HG02642 (cell line): ENCODE results near the gene CALCA.
"Not testable (repeated sequence)": the region's sequence is repeated elsewhere in the genome, so short reads cannot be mapped to it uniquely, and the experiment has no call there.

Experiments
- ATAC-seq: cut with Tn5 transposase; IDR thresholded peaks from one replicate; pipeline ENCODE4 v1.9.1; 2021; ENCODE audit warnings: mild to moderate bottlenecking; ENCODE audit not compliant: unreplicated experiment, poor library complexity

CALCA gene, protein sequence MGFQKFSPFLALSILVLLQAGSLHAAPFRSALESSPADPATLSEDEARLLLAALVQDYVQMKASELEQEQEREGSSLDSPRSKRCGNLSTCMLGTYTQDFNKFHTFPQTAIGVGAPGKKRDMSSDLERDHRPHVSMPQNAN

GRCh38 chr11:14971865-14972580 lies at the start of gene CALCA:
TSS of gene CALCA (minus strand) at chr11:14972351. CDS start at chr11:14971192, 1,159 bp downstream.
- ATAC-seq = no peak

- ATAC-seq = no peak
Observed at GRCh38 chr11:15016200-15016599, 44.0 kb upstream of the CALCA start.

- no peak for ATAC-seq
Observed at GRCh38 chr11:15011776-15012345, 39.7 kb upstream of the CALCA start.

DNA sequence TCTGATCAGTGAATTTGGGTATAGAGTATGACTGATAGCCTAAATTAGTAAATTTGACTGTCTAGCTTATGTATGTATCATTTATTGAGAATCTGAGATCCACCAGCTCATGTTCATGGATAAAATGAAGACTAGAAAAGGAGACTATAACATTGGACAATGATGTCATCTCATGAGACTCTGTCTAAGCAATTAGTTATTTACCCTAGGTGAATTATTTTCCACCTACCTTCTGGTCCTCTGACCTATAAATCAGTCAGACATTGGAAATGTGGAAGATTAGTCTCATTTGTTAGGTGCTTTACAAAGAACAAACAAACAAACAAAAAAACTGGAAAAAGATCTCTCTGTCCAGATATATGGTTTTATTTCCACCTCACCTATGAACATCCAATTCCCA lies 38.7 kb upstream of the CALCA start:
- ATAC-seq = no peak

DNA sequence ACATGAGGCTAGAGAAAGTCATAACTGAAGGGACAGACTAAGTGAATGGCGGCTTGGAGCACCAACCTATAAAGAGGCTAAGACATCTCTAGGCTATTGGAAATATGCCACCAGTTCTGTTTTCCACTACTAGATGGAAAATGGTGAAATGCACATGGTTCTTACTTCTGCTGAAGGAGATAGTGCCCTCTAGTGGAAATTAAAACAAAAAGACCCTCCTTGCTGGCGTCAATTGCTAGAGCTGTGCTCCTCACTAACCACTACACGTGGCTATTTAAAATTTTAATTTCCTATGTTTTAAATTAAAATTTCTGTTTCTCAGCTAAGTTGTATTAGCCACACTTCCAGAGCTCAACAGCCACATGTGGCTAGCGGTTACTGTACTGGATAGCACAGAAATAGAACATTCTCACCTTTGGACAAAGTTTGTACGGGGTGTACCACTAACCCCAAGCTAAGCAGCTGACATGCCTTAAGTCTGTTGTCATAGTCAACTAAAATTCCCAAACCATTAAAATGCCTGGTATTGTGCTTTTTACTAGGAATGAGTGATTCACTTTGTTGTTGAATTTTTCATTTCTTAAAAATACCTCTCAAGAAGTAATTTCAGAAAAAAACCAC lies 34.1 kb upstream of the CALCA start:
- ATAC-seq = no peak

DNA sequence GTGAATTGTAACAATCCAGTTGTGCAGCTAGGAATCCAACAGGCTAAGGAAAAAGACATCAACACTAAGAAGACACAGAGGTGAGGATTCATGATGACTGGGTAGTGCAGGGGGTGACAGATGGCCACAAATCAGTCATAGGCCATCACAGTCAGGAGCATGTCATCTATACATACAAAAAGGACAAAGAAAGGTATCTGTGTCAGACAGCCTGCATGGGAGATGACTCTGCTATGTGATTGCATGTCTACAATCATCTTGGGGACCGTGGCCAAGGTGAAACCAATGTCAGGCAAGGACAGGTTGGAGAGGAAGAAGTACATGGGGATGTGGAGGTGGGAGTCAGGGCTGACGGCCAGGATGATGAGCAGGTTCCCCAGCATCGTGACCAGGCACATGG lies 16.0 kb upstream of the CALCA start:
- not testable (repeated sequence) for ATAC-seq

GRCh38 chr11:14981507-14981906 lies 9.4 kb upstream of the CALCA start:
- no peak for ATAC-seq

DNA sequence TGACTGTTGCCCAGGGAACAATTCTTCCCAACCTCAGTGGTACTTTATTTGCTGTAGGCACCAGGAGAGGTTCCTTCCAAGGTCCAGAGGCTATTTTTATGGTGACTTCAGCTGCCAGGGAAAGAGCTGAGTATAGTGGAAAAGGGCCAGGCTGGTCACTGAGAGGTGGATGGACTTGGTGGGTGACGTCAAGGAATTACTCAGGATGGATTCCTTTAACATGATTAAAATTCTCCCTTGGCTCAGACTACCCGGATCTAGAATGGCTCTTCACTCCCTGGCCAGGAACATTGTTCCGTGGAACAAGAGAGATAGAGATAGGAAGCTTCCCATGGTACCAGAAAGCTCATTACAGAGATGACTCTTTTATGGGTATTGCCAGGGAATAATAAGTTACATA lies 8.7 kb upstream of the CALCA start:
- no peak for ATAC-seq

- no peak for ATAC-seq
Observed at GRCh38 chr11:14977101-14977880, 5.1 kb upstream of the CALCA start.

DNA sequence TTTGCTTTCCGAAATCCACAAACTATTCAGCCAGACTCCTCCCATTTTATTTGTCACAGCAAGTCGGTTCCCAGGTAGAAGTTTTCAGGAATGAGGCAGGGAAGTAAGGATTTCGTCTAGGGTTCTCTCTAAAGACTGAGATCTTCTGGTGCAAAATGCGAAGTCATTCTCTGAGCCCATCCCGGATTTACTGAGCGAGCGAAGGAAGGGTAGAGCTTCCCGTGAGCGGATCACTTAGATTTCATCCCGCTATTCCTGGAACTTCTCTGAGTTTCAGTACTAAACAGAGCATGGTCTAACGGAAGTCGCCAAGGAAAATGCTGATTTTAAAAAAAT lies 3.1 kb upstream of the CALCA start:
- no peak for ATAC-seq

GRCh38 chr11:14974515-14975251 lies 2.5 kb upstream of the CALCA start:
- ATAC-seq = no peak

- no peak for ATAC-seq
Observed at GRCh38 chr11:14973621-14974514, 1.7 kb upstream of the CALCA start.

DNA sequence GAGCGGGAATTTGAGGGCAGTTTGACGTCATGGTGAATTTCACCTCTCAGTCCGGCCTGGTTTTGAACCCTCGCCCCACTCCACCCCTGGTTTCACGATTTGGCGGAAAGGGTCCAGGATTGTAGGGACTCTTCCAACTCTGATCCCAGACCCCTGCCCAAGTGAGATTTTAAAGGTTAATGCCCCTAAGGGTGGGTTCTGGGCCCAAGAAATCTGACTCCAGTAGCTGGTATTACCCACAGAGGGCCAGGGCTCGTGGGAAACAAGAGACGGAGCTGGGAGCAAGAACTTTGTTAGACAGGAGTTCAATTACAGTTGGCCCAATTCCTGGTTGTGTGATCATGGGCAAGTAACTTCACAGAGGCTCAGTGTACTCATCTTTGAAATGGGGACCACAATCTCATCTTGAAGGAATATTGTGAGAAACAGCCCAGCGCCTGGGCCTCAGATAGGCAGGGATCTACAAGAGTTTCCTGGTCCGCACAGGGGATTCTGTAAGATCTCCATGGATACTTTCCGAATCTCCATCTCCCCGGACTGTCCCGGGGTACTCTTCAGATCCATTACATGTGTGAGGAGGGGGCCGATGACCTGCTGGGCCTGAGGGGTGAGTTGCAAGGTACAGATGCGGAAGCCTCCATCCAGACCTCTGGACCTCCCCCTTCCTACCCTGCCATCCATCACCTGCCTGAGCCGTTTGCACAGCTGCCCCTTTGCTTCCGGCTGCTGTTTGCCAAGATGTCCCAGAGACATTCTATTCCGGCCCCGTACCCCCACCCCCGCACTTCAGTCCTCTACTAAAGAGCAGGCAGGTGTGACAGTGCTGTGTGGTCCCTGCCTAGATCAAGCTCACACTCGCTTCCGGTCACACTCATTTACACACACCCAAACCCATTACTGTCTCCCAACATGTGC lies 687 bp upstream of the CALCA start:
- no peak for ATAC-seq

DNA sequence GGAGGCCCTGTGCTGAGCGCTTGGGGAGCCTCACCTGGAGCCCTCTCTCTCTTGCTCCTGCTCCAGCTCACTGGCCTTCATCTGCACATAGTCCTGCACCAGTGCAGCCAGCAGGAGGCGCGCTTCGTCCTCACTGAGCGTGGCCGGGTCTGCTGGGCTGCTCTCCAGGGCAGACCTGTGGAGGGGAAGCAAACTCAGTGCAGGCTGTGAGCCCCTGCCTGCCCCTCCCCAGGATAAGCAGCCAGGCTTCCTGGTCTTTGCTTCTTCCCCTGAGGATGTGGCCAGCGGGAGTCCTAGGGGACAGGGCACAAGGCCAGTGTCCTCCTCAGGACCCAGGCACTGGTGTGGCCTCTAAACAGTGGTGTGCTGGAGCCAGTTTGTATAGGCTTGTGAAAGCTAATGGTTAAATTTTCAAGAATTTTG lies 2.2 kb downstream of the CALCA start:
- ATAC-seq = no peak

DNA sequence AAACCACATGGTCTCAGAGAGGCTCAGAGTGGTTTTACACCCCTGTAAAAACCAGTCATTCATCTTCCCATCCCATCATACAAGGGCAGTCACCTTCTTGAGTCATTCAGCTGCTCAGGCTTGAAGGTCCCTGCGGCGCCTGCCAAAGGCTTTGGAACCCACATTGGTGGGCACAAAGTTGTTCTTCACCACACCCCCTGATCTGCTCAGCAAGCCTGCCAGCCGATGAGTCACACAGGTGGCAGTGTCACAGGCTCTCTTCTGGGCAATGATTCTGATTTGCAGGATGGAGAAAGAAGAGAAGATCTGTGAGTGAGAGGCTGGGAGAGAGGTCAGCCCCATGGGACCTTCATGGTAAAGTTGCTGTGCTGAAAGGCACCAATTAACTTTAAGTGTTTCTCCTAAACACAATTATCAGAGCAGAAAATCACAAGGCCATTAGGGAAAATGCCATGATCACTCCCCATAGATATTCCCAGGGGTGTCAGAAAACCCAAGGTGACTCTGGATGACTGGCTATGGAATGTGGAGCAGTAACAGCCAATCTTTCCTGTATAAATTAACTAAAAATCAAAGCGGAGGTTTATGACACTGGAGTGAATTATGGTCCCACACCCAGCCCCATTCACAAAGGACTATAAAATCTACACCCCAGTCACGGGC lies 4.4 kb downstream of the CALCA start:
- no peak for ATAC-seq

DNA sequence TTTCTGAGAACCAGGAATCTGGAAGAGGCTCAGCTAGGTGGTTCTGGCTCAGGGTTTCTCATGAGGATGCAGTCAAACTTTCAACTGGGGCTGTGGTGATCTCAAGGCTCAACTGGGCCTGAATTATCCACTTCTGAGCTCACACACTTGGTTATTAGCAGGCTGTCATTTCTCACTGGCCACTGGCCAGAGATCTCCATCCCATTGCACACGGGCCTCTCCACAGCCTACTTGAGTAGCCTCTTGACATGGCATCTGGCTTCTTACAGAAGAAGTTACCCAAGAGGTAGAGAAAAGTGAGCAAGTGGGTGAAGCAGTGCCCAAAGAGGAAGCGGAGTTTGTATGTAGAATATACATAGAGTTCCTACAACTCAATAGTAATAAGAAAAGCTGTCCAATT lies 16.0 kb downstream of the CALCA start:
- no peak for ATAC-seq

- ATAC-seq = no peak
Observed at GRCh38 chr11:14954581-14954980, 17.6 kb downstream of the CALCA start.

GRCh38 chr11:14953904-14954303 lies 18.2 kb downstream of the CALCA start:
- ATAC-seq = no peak
